ENCODE data around the gene RNFT2.

Gene RNFT2

GRCh38 chr12:116874324-116874995 lies 136.3 kb downstream of the RNFT2 start:
- in situ Hi-C loops (cut with HindIII; ENCODE audit: low sequenced_read_pairs) = no loop called here
- no peak for TF ChIP-seq CTCF (IDR thresholded peaks at IDR 0.05; ENCODE audit: low read depth, low read length, missing control alignments)
- DNase-seq (ENCODE audit: low read depth) = no peak
- no peak overlapping the region for H3K4me3 ChIP-seq (ENCODE audit: low read depth, low read length)

GRCh38 chr12:116876151-116876869 lies 138.2 kb downstream of the RNFT2 start:
- no peak for DNase-seq (ENCODE audit: low read depth)
- in situ Hi-C loops (cut with HindIII; ENCODE audit: low sequenced_read_pairs) = no loop called here
- no peak for TF ChIP-seq CTCF (IDR thresholded peaks at IDR 0.05; ENCODE audit: low read depth, low read length, missing control alignments)

GRCh38 chr12:116878567-116879508 lies 140.7 kb downstream of the RNFT2 start:
- H3K4me3 ChIP-seq (ENCODE audit: low read depth, low read length) = peak overlapping the region; percentile 14
- no peak for TF ChIP-seq CTCF (IDR thresholded peaks at IDR 0.05; ENCODE audit: low read depth, low read length, missing control alignments)
- no peak for DNase-seq (ENCODE audit: low read depth)
- in situ Hi-C loops (cut with HindIII; ENCODE audit: low sequenced_read_pairs) = no loop called here

More at GRCh38 chr12:116876151-116876869, 138.2 kb downstream of the RNFT2 start:
- H3K4me3 ChIP-seq (ENCODE audit: low read depth, low read length) = no peak overlapping the region

GRCh38 chr12:116879509-116880212 lies 141.5 kb downstream of the RNFT2 start:
- TF ChIP-seq CTCF (IDR thresholded peaks at IDR 0.05; ENCODE audit: low read depth, low read length, missing control alignments) = no peak
- H3K4me3 ChIP-seq (ENCODE audit: low read depth, low read length) = no peak overlapping the region
- no peak for DNase-seq (ENCODE audit: low read depth)
- in situ Hi-C loops (cut with HindIII; ENCODE audit: low sequenced_read_pairs) = no loop called here

GRCh38 chr12:116880213-116880816 lies 142.2 kb downstream of the RNFT2 start:
- no peak overlapping the region for H3K4me3 ChIP-seq (ENCODE audit: low read depth, low read length)
- no peak for TF ChIP-seq CTCF (IDR thresholded peaks at IDR 0.05; ENCODE audit: low read depth, low read length, missing control alignments)
- in situ Hi-C loops (cut with HindIII; ENCODE audit: low sequenced_read_pairs) = no loop called here
- no peak for DNase-seq (ENCODE audit: low read depth)

Data from astrocyte of the cerebellum (primary cell).